SK-N-MC (cell line): ENCODE data around the gene MPPED2.

ENCODE experiments used
- EZH2 ChIP-seq: fragments of 200-600 bp; sonication (generic); IDR thresholded peaks from one replicate; pipeline ENCODE4 v1.6.1; 2017; ENCODE audit warnings: antibody characterized with exemption
- POLR2AphosphoS5 ChIP-seq: IDR thresholded peaks from 2 replicates; pipeline ENCODE4 v1.6.1; 2012; ENCODE audit warnings: mild to moderate bottlenecking, low read depth, low read length, borderline replicate concordance

DNA sequence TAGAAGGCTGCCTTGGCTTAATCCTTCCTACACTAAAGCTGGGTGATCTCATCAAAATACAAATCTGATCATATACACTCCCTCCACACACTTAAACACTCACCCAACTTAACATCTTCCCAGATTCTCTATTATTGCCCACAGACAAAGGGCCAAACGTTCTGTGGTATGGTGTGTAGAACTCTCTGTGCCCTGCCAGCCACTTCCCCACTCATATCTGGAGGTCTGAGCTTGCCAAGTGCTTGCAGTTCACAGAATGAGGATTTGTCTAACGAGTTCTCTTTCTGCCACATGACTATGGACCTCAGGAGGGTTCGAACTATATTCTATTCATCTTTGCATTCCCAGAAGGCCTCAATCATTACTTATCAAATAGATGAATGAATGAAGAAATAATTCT is 77.6 kb downstream of the MPPED2 start:
- no peak for TF ChIP-seq POLR2AphosphoS5
- TF ChIP-seq EZH2, result no peak
